Stimulated activated CD4-positive, alpha-beta T cell treated with anti-CD3 and anti-CD28 coated beads, Interleukin-1b, Interleukin-23, amount 100 ng/mL, for 1 hour (primary cell): Measurements from ENCODE around the gene COX7B.
"Not testable (repeated sequence)": the region's sequence is repeated elsewhere in the genome, so short reads cannot be mapped to it uniquely, and the experiment has no call there.

ENCODE experiments used
- DNase-seq, 2 donors: peaks; one replicate each; pipeline ENCODE4 v3.0.0-alpha.2; 2020; ENCODE audit warnings: low read depth in 2 of 2

COX7B gene

DNA sequence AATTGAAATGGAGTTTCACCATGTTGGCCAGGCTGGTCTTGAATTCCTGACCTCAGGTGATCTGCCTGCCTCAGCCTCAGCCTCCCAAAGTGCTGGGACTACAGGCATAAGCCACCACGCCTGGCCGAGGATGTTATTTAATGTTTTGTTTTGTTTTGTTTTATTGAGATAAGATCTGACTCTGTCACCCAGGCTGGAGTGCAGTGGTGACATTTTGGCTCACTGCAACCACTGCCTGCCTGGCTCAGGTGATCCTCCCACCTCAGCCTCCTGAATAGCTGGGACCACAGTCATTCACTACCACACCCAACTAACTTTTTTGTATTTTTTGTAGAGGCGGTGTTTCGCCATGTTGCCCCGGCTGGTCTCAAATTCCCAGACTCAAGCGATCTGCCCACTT, 45.8 kb downstream of the COX7B start:
- not testable (repeated sequence) for DNase-seq

GRCh38 chrX:77945910-77946545, 46.8 kb downstream of the COX7B start:
- no peak for DNase-seq

GRCh38 chrX:77946571-77946970, 47.3 kb downstream of the COX7B start:
- DNase-seq, result no peak

- no peak for DNase-seq
Measured at GRCh38 chrX:77949840-77950239, 50.6 kb downstream of the COX7B start.

DNA sequence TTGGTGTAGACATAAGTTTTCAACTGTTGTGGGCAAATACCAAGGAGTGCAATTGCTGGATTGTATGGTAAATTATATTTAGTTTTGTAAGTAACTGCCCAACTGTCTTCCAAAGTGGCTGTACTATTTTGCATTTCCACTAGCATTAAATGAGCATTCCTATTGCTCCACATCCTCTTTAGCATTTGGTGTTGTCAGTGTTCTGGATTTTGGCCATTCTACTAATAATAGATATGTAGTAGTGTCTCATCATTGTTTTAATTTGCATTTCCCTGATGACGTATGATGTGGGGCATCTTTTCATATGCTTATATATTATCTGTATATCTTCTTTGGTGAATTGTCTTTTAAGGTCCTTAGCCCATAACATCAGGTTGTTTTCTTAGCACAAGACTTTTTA, 52.9 kb downstream of the COX7B start:
- DNase-seq, result no peak

DNA sequence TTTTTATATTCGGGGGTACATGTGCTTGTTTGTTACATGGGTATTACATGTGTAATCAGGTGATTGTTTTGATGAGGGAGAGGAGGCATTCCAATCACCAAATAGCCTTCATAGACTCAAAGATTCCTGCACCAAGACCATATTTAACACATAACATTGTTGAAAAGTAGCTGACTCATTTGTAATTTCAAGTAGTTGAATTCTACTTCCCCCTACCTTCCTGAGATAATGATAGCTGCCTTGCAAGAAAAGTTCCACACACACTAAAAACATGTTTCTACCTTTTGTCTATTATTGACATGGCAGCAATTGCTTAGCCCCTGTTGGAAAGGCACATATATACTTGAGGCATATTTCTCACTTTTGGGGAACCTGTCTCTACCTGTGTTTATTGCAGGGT, 54.0 kb downstream of the COX7B start:
- DNase-seq, result no peak

DNA sequence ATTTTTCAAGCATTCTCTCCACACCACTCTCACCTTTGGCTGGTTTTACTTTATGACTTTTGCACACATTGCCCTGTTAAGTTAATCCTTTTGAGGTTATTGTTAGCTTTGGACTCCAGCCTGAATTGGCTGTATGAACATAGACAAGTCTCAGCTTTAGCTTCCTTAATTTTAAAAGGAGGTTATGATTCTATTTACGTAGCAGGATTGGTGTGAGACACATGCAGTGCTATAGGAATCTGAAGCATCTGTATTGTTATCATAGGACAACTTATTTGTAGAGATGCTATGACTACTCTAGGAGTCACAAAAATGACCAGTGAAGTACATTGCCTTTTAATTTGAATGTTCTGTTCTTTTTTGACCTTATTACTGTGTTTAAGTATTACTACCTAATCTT, 54.4 kb downstream of the COX7B start:
- no peak for DNase-seq
